Tibial artery (tissue), 4 donors: ENCODE measurements around the gene ANKS6.

Experiments used
- DNase-seq, 2 donors: peaks; one replicate each; pipeline ENCODE4 v3.0.0-alpha.2; 2019
- H3K27ac ChIP-seq, 2 donors: fragments of 200-600 bp; sonication (generic) in 1 of 2; 1 replicate in 1 of 2; 2 replicates in 1 of 2; pipeline ENCODE4 v1.5.1; 2018 to 2019; ENCODE audit warnings: mild to moderate bottlenecking in 1 of 2
- H3K27me3 ChIP-seq, 2 donors: fragments of 200-600 bp; sonication (generic) in 1 of 2; one replicate each; pipeline versions ENCODE4 v1.5.1 to v1.6.0; 2016 to 2019
- H3K36me3 ChIP-seq, 3 donors: fragments of 200-600 bp; sonication (generic) in 2 of 3; one replicate each; pipeline ENCODE4 v1.5.1; 2016 to 2019; ENCODE audit warnings: mild to moderate bottlenecking in 2 of 3
- H3K4me1 ChIP-seq, 4 donors: fragments of 200-600 bp; sonication (generic) in 2 of 4; 1 replicate in 3 of 4; 2 replicates in 1 of 4; pipeline ENCODE4 v1.5.1; 2016 to 2019
- H3K4me3 ChIP-seq, 2 donors: fragments of 200-600 bp; sonication (generic) in 1 of 2; 1 replicate in 1 of 2; 2 replicates in 1 of 2; pipeline ENCODE4 v1.5.1; 2018 to 2019; ENCODE audit warnings: mild to moderate bottlenecking in 2 of 2
- H3K9me3 ChIP-seq, 3 donors: fragments of 200-600 bp; sonication (generic) in 1 of 3; one replicate each; pipeline ENCODE4 v1.5.1; 2016 to 2019
- intact Hi-C: fragments of 100-400 bp; cut with DNase I; formaldehyde crosslinking; loops from one replicate; pipeline ENCODE4 v1.15.0; 2023; ENCODE audit warnings: low total_unique reads
- TF ChIP-seq, protein P1 (sequence below), 2 experiments: fragments of 200-600 bp in 1 of 2; fragments of 450-650 bp in 1 of 2; IDR thresholded peaks; one replicate each; pipeline ENCODE4 v1.5.1; 2017 to 2019; ENCODE audit warnings: antibody characterized with exemption in 2 of 2, mild to moderate bottlenecking in 1 of 2, moderate library complexity in 1 of 2

The ANKS6 gene

DNA sequence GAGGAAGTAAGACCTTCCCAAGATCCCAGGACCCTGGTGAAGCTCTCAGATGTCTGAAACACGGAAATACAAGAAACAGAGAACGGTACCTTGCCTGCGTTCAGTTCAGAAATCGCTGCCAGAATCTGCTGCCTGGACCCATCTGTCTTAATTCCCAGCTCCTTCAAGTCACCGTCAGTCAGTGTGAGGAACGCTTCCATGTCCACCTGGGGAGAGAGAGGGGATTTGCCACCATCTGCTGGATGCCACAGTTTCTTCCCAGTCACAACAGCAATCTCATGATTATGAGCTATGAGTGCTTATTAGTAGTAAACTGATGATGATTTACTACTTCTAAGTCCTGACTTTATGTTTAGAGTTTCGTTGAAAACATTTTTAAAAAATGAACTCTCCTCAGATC is 50.9 kb downstream of the ANKS6 start:
- TF ChIP-seq, protein P1, sequence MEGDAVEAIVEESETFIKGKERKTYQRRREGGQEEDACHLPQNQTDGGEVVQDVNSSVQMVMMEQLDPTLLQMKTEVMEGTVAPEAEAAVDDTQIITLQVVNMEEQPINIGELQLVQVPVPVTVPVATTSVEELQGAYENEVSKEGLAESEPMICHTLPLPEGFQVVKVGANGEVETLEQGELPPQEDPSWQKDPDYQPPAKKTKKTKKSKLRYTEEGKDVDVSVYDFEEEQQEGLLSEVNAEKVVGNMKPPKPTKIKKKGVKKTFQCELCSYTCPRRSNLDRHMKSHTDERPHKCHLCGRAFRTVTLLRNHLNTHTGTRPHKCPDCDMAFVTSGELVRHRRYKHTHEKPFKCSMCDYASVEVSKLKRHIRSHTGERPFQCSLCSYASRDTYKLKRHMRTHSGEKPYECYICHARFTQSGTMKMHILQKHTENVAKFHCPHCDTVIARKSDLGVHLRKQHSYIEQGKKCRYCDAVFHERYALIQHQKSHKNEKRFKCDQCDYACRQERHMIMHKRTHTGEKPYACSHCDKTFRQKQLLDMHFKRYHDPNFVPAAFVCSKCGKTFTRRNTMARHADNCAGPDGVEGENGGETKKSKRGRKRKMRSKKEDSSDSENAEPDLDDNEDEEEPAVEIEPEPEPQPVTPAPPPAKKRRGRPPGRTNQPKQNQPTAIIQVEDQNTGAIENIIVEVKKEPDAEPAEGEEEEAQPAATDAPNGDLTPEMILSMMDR (IDR thresholded peaks at IDR 0.05): no peak
- H3K4me3 ChIP-seq: no peak overlapping the region
- intact Hi-C loops: no loop called here
- peaks cover 26 to 53% (median 32%) of the 10 kb centered on the region in 3 donors for H3K36me3 ChIP-seq
- no peak for DNase-seq
- H3K9me3 ChIP-seq: no peaks in the 10 kb centered on the region
- H3K27ac ChIP-seq: no peak overlapping the region
- H3K27me3 ChIP-seq: no peaks in the 10 kb centered on the region
- H3K4me1 ChIP-seq: no peaks in the 10 kb centered on the region

DNA sequence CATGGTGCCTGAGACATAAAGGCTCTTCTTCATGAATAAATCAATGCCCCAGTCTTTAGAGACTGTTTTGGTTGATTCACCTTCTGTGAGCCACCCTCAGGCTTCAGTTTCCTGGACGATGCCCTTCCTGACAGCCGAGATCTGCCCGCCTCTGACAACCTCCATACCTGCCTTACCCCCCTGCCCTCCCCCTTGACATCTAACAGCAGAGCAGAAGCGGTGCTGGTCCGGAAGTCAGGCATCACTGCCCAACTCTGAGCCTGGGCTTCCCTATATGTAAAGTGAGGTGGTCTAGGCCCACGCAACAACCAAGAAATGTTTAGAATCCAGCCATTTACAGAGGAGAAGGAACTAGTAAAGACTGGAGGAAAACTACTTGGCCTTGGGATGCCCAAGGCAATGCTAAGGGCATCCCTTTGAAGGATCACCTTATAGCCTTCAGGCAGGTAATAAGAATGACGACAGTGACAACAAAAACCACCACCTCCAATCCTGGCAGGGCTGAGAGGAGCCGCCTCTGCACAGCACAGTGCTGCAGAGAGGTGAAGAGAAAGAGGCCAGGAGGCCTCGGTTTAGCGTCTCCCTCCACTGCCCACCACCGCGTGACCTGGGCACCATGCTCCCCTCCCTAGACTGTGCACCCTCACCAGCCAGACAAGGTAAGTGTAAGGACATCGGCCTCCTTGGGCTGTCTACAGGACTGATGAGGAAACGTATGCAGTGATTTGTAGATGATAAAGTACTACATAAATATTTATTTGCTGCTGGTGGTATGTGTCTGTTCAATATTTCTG is 52.3 kb downstream of the ANKS6 start:
- Histone ChIP-seq H3K9me3 (no peaks in the 10 kb centered on the region), H3K27ac (no peak overlapping the region), H3K4me3 (no peak overlapping the region), H3K27me3 (no peaks in the 10 kb centered on the region), H3K4me1 (no peaks in the 10 kb centered on the region), H3K36me3 (peaks cover 22 to 41% (median 28%) of the 10 kb centered on the region in 3 donors)
- intact Hi-C loops: no loop called here
- no peak for DNase-seq
- TF ChIP-seq, protein P1 (IDR thresholded peaks at IDR 0.05): no peak

DNA sequence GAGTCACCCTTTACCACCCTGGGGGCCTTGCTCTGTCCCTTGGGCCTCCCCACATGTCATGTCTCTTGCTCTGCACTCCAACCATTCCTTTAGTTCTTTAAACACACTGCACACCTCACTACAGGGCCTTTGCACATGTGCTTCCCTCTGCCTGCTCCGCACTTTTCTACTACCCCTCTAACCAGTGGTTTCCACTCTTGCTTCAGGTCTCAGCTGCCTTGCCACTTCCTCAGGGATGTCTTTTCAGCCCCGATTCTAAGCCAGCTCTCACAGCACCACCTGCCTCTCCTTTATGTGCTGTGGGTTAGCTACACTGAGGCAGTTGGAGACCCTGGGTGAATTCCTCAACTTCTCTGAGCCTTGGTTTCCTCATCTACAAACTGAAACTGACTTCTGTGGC is 53.0 kb downstream of the ANKS6 start:
- Histone ChIP-seq H3K36me3 (peaks cover 20 to 41% (median 28%) of the 10 kb centered on the region in 3 donors), H3K9me3 (no peaks in the 10 kb centered on the region), H3K27me3 (no peaks in the 10 kb centered on the region), H3K27ac (no peak overlapping the region), H3K4me1 (no peaks in the 10 kb centered on the region), H3K4me3 (no peak overlapping the region)
- intact Hi-C loops: no loop called here
- TF ChIP-seq, protein P1 (IDR thresholded peaks at IDR 0.05): no peak
- DNase-seq: no peak

DNA sequence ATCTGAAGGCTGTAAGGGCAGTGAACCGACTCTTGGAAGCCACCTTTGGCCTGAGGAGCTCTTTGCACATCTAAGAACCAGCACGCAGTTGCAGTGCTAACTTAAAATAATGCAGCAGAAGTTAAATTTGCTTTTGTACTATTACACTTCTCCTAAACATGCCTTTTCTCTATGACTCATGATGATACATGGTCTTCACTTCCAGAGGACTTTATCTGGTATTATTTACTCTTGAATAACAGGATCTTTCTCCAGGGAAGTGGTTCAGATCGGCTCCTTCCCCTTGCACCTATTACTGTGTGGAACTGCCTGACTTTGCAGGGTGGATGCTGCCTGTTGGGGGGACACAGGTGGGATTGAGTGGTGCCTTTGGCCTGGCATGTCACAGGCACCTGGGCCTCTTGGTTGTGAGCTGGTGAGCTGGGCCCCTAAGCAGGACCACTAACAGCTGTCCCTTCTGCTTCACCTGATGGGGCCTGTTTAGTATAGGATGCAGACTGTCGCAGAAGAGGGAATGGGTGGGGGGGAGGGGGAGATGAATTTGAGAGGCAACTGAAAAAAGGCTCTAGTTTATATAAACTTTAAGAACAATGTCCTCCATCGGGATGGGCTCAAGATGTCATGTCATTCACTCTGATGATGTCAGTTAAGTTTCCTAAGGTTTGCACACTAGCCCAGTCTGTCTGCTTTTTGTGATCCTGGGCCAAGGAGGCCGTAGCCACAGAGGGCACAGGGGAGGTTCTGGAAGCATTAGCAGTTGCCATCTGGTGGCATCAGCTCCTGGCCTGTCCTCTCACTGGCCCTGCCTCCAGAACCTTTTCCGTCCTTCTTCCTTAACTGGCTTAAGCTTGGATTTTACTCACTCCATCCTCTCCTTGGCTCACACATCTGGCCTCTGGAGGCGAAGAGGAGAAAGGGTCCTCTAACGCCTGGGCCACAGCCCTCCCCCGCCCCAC is 53.8 kb downstream of the ANKS6 start:
- H3K4me1 ChIP-seq: no peaks in the 10 kb centered on the region
- no peak for DNase-seq
- peaks cover 0 to under 1% (median 0%) of the 10 kb centered on the region in 3 donors for H3K9me3 ChIP-seq
- H3K36me3 ChIP-seq: peaks cover 23 to 41% (median 28%) of the 10 kb centered on the region in 3 donors
- intact Hi-C loops: no loop called here
- H3K27ac ChIP-seq: no peak overlapping the region
- no peak overlapping the region for H3K4me3 ChIP-seq
- TF ChIP-seq, protein P1 (IDR thresholded peaks at IDR 0.05): no peak
- no peaks in the 10 kb centered on the region for H3K27me3 ChIP-seq

DNA sequence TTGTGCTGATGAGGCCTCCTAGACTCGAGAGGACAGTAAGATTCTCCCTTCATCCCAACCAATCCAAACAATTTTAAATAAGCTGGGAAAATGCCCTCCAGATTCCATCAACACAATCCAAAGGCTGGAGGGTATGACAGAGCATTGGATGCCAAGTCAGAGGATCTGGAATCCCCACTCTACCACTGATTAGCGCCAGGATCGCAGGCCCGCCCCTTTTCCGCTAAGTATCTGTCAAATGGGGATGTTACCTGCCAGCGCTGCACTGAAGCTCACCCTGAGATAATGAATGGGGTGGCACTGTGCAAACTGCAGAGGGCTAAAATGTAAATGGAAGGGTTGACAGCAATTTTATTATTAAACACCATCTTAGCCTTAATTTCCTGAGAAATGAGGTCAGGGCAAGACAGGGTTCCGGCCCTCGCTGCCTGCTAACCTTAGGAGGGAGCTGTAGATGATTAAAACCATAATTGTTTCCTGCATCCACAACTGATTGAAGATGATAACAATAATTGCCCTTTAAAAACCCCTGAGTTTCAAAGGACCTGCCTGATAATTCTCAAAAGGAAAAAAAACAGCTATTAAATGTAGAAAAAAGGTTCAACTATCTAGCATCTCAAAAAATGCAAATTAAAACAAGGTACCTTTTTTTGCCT is 56.0 kb downstream of the ANKS6 start:
- no peaks in the 10 kb centered on the region for H3K27me3 ChIP-seq
- H3K4me3 ChIP-seq: no peak overlapping the region
- H3K36me3 ChIP-seq: peaks cover 34 to 39% (median 35%) of the 10 kb centered on the region in 3 donors
- no peak for DNase-seq
- TF ChIP-seq, protein P1 (IDR thresholded peaks at IDR 0.05): no peak
- peaks cover 0 to 3% (median 0%) of the 10 kb centered on the region in 3 donors for H3K9me3 ChIP-seq
- no peak overlapping the region for H3K27ac ChIP-seq
- intact Hi-C loops: no loop called here
- no peaks in the 10 kb centered on the region for H3K4me1 ChIP-seq
